Globus pallidus (tissue), 1 donor: ENCODE measurements around the gene FUBP3.
"Not testable (repeated sequence)": the region's sequence is repeated elsewhere in the genome, so short reads cannot be mapped to it uniquely, and the experiment has no call there.

Experiments
- DNase-seq: peaks from one replicate; pipeline ENCODE4 v3.0.0-alpha.2; 2015; ENCODE audit warnings: low spot score

FUBP3 gene

DNA sequence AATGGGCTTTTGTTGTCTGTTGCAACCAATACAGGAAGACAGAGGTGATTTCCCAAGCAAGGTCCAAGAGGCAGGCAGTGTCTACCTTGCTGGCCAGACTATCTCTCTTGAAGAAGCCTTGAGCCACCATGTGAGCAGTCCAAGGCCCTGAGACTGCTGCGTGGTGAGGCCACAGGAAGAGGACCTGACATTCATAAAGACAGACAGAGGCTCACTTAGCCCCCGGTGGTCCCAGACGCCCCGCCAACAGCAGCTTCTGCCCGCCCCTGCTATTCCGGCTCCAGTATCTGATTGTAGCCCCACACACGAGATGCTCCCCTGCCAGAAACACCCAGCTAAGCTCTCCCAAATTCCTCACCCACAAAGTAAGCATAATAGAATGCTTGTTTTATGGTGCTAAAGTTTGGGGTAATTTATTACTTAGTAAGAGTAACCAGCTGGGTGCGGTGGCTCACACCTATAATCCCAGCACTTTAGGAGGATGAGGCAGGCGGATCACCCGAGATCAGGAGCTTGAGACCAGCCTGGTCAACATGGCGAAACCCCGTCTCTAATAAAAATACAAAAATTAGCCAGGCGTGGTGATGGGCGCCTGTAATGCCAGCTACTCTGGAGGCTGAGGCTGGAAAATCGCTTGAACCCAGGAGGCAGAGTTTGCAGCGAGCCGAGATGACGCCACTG lies 22.8 kb upstream of the FUBP3 start:
- DNase-seq = no peak

DNA sequence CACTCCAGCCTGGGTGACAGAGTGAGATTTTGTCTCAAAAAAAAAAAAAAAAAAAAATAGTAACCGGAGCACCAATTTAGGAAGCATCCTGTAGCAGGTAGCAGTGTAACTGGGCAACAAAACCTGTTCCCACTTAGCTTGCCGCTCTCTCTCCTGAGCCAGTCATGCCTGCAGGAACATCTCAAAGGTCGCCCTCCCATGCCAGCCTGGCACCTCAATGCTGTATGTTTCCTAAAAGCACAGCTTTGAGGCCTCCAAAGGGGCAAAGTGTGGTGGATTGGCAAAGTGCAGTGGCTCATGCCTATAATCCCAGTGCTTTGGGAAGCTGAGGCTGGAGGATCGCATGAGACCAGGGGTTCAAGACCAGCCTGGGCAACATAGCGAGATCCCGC lies 22.3 kb upstream of the FUBP3 start:
- DNase-seq = no peak

DNA sequence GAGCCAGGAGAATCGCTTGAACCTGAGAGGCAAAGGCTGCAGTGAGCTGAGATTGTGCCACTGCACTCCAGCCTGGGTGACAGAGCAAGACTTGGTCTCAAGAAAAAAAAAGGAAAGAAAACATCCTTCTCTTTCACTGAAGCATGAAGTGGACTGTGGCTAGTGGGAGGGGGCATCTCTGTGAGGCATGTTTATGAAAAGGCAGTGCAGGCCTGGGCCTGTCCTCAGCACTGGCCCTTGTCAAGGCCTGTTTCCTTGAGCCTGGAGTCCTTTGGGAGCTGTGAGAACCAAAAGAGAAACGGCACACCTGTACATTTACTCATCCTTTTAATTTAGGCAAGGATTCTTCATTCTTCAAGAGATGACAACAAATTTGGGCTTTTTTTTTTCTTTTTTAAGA lies 18.3 kb upstream of the FUBP3 start:
- no peak for DNase-seq

DNA sequence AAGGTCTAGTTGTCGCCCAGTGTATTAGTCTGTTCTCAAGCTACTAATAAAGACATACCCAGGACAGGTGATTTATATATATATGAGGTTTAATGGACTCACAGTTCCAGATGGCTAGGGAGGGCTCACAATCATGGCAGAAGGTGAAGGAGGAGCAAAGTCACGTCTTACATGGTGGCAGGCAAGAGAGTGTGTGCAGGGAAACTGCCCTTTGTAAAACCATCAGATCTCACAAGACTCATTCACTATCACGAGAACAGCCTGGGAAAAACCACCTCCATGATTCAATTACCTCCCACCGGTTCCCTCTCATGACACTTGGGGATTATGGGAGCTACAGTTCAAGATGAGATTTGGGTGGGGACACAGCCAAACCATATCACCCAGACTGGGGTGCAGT lies 16.9 kb upstream of the FUBP3 start:
- DNase-seq = not testable (repeated sequence)

DNA sequence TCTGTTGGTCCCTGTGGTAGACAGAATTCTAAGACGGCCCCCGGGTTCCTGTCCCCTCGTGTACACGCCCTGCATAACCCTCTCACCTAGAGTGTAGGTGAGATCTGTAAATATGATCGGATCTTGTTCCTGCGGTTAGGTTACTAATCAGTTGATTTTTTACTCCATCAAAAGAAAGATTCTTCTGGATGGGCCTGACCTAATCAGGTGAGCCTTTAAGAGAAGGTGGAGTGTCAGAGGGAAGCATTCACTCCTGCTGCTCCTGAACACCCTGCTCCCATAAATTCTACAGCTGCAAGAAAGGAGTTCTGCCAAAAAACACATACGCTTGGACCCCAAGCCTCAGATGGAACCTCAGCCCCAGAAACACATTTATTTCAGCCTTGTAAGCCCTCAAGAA lies 15.6 kb upstream of the FUBP3 start:
- DNase-seq = no peak

DNA sequence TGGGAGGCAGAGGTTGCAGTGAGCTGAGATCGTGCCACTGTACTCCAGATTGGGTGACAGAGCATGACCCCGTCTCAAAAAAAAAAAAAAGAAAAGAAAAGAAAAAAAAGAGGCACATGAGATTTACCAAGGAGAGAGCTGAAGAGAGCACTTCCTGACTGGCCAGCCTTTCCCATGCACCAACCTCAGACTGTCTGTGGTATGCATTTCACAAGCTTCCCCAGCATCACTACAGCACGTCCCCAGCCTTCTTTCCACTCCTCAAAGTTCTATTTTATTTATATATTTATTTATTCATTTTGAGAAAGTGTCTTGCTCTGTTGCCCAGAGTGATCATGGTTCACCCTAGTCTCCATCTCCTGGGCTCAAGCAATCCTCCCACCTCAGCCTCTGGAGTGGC lies 13.6 kb upstream of the FUBP3 start:
- no peak for DNase-seq

DNA sequence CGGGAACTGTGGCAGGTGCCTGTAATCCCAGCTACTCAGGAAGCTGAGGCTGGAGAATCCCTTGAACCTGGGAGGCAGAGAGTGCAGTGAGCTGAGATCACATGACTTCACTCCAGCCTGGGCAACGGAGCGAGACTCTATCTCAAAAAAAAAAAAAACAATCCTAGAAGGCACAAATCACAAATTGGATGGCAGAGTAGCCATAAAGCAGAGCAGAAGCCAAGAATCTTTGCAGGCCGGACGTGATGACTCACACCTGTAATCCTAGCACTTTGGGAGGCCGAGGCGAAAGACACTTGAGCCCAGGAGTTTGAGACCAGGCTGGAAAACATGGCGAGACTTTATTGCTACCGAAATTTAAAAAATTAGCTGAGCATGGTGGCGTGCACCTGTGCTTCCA lies 9.2 kb upstream of the FUBP3 start:
- no peak for DNase-seq

DNA sequence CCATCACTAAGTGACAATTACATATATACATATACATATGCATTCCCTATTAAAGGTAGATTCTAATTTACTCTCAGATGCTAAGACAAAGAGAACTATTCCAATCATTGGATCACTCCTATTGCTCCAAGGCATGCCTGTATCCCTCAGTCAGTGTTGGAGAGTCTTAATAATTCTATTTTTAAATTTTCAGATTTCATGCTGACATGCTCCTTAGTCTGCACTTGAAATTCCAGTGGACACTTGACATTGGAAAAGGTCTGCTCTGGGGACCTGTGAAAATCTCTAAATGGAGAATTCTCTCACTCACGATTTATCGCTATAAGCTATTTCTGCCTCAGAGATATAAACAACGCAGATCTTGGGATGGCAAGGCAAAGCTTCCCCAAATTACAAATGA lies 3.9 kb upstream of the FUBP3 start:
- no peak for DNase-seq

DNA sequence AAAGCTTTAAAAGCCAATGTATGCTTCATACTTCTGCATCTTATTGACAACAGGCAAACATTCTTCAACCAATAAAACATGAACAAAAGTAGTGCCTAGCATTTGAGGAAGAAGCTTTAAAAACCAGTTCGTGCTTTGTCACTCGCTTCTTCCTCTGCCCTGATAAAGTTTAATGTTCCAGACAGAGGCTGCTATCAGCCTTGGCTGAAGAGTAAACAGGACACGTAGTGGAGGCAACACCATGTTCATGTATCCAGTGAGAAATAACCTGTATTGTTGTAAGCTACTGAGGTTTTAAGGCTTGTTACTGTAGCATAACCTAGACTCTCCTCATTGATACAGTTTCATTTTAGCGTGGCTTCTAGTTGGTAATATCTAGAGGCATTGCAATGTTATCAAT lies 3.2 kb upstream of the FUBP3 start:
- DNase-seq = no peak

DNA sequence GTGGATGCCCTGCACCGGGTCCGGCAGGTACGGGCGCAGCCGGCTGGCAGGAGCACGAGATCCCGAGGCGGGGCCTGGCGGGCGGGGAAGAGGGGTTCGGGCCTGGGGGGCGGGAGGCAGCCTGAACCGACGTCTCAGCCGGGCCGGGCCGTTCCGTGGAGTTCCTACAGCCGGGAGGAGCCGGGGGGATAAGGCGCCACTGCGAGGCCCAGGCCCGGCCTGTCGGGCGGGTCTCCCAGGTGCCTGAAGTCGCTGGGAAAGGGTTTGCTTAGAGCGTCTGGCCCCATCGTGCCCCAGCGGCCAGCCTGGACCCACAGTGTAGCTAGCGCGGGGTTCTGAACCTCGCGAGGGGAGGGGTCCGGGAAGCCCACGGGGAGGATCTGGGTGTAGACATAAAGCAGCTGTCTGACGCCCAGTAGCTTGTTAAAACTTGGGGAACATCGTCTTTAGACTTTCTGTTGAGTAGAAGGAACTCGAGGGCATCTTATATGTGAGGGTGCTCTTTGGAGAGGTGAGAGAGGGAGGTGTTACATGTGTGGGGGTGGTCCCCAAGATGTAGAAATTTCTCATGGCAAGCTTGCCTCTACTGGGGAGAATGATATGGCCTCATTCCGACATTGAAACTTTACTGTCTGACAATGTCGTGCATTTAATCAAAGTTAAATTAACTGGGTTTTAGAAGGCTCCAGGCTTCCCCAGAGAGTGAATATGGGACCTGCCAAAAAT lies 524 bp downstream of the FUBP3 start:
- no peak for DNase-seq

DNA sequence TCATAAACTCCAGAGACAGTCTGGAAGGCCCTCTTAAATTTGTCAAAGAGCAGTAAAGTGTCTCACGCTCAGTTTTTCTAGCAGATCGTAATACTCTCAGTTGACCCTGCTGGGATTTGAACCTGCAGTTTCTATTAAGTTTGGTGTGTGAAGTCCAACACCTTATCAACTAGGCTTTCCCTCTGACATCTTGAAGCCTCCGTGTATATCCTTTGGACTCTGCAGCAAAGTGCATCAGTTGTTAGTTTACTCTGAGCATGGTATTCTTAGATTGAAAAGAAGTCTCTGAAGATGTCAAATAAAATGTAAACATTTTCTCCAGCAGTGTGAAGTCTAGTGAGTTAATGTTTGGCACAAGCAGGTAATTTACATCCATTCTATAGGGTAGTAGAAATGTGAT lies 2.4 kb downstream of the FUBP3 start:
- no peak for DNase-seq

DNA sequence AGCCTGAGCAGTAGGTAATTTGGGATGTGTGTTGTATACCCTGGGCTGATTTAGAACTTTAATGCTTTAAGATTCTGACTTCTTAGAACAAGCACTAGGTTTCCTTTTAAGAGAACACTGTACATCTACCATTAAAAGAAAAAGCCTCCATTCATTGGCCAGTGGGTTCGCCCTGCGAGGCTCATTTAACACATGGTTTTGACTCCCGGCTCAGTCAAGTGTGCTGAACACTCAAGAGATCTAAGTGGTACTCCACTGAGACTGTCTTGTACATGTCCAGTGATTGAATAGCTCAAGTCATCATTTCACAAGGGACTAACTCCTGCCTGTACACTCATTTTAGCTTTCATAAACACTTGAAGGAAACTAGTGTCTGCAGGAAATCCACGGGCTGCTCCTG lies 3.9 kb downstream of the FUBP3 start:
- DNase-seq = no peak

DNA sequence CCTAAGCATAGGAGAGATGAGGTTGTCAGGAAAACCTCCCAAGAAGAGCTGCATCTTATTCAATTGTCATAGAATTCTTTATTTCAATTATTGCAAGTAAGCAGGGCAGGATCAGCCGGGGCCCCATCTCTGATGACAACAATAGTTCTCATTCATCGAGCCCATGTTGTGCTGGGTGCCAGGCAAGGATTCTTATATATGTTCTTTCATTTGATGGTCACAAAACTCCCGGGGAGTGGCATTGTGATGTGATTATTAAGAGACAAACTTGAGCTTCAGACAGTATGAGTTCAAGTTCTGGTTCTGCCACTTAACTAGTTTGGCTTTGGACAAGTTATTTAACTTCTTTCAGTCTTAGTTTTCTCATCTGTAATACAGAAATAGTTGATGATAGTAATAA lies 8.5 kb downstream of the FUBP3 start:
- no peak for DNase-seq

DNA sequence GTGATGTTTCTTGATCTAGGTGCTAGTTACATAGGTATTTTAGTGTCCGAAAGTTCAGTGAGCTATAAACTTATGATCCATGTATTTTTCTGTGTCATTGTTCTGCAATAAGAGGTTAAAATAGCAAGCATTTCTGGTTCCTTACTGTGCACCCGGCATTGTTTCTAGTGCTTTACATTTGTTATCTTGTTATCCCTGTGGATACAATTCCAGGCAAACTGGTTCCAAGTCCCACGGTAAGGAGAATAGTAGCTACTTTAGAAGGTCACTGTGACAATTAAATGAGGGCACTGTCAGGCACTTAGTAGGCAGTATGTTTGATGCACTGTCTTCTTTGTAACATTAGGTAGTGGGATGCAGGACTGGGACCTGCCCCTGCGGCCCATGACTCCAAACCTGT lies 9.0 kb downstream of the FUBP3 start:
- DNase-seq = no peak

DNA sequence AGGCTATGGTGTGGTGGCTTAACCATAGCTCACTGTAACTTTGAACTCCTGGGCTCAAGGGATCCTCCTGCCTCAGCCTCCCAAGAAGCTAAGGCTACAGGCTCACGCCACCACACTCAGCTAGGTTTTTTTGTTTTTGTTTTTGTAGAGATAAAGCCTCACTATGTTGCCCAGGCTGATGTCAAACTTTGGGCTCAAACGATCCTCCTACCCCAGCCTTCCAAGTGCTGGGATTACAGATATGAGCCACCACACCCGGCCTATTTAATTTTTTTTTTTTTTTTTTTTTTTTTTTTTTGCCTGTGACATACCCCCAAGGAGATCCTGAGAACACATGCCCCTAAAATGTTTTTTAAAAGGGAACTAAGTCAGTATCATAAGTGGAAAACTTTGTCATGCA lies 10.4 kb downstream of the FUBP3 start:
- no peak for DNase-seq

DNA sequence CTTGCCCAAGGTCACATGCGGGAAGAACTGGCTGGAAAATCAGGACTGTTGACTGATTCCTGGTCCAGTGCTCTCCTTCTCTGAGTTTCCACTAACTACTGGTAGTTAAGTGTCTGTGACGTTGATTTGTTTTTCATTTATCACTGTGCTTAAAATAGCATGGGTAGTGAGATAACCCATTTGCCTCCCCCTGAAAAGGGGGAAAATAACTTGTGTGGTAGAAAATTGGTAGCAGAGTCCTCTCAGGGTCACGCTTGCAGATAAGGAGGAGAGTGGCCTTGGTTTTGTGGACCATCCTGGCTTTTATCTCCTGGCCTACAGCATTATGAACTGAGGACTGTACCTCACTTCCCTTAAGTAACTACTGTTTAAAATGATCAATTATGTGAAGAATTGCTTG lies 10.9 kb downstream of the FUBP3 start:
- no peak for DNase-seq

DNA sequence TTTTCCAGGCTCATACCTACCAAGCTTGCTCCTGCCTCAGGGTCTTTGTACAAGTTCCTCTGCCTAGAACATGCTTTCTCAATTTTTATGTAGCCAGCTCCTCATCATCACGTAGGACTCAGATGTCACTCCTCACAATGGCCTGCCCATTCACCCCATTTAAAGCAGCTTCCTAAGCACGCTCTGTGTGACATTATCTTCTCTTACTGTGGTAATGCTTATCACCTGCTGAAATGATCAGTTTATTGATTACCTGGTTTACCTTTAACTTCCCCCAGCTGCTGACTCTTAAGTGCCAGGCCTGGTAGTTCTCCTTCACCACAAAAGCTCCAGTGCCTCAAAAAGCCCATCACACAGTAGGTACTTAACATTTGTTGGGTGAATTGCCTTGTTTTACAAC lies 13.6 kb downstream of the FUBP3 start:
- DNase-seq = no peak

DNA sequence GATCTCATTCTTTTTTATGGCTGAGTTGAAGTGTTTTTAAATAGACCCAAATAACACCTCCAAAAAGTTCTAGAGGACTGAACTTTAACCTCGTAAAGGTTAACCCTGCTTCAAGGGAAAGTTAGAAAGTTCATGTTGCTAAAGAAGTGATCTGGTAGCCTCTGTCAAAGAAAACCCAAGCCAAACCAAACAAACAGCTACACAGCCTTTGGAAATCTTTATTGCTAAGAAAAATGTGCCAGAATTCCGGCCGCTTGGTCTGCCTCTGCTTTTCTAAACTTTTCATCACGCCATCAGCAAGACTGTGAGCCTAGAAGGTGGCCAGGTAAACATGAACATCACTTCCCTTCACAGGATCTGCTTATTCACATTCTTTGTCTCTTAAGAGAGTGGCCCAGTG lies 17.9 kb downstream of the FUBP3 start:
- no peak for DNase-seq

DNA sequence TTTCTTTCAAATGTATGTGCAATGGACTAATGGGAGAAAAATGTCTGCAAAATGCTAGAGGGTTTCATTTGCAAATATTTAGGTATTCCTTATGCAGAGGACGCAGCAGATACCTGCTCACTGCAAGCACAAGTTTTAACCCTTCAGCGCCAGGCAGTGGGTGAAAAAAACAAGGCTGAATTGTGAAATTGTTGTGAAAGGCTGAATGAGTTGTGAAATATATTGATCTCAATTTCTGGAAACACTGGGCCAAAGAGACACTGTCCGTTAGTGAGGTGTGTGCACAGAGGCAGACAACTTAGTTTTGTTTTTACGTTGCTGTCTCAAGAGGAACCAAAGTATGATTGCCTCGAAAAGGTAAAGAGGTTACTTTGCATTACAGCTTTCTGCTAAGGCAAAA lies 18.8 kb downstream of the FUBP3 start:
- DNase-seq = no peak

DNA sequence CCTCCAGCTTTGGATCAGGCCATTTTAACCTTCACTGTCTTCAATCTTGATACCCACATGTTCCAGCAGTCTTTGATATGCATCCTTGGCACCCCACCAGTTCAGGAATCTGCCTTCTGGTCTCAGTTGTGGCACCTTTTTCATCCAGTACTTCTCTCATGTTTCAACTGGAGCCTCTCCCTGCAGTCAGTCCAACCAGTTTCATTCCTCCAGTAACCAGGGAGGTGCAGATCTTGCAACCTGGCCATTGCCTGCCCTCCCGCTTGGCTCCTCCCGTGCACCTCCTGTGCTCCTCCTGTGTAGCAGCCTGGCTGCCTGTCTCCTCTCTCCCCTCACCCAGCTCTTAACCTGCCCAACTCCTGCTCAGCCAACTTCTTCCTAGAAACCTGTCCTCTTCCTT lies 20.2 kb downstream of the FUBP3 start:
- DNase-seq = no peak

DNA sequence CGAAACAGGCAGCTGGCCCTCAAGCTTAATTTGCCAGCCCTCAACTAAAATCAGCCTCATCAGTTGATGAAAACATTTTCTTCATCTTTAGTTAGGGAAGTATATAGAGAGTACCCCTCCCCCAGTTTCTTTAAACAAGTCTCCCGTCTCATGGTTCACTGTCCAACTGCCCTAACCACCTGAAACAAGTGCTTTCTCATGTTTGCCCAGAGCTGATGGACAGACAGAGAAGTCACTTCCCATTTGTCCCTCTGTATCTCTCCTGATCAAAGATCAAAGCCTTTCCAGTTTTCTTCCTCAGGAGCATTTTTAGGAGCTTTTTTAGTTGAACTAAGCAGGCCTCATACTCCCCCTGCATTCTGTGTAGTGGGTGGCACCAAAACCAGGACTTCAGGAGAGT lies 21.7 kb downstream of the FUBP3 start:
- no peak for DNase-seq

DNA sequence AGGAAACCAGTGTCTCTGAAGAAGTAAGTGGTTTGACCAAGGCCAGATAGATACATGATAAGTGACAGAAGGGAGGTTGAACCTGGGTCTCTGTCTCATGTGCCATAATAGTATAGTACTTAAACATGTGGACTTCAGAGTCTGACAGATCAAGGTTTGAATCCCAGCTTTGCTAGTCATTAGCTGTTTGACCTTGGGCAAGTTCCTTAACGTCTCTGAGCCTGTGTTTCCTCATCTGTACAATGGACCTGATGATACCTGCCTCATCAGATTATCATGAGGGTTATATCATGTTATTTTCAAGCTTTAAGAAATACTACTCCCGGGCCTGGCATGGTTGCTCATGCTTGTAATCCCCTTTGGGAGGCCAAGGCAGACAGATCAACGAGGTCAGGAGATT lies 24.9 kb downstream of the FUBP3 start:
- no peak for DNase-seq

DNA sequence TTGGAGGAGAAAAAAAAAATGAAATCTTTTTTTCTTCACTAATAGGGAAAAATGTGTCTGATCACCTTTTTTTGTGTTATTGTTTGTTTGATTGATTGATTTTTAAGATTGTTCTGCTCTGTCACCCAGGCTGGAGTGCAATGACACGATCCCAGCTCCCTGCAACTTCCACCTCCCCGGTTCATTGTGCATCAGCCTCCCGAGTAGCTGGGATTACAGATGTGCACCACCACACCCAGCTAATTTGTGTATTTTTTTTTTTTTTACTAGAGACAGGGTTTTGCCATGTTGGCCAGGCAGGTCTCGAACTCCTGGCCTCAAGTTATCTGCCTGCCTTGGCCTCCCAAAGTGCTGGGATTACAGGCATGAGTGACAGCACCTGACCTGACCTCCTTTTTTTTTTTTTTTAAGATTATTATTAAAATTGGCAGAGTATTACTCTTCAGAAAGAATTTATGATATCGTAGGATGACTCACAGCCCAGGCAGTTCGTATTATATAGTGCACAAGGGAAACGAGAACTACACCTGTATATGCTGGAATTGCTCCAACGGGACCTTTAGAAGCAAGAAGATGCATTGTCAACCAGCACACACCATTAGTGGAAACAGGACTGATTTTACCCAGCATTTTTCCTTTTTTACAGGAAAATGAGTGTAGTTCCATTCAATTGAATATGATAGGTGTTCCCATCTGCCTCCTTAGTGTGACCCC lies 27.7 kb downstream of the FUBP3 start:
- no peak for DNase-seq
